NCI-H187 treated with DMSO at 0.1 percent for 48 hours (cell line): ENCODE data around the gene SYCP2.

Experiments used
- DNase-seq: peaks from one replicate; lab custom pipeline; 2025; lab: John Stamatoyannopoulos, UW

SYCP2 gene

DNA sequence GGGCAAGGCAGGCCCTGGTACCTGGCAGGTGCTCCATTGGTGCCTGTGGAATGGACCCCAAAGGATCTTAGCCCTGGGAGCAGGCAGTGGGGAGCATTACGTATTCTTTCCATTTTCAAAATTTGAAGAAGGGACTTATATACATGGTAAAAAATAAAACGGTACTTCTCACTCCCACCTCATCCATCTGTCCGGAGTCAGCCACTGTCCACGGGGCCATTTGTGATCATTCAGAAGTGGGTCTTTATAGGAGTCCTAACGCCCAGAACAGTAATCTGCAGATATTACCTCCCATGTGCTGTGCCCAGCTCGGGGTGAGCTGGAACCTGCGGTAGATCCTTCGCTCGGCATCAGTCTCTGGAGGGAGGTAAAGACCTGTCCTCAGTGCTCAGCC lies 110.4 kb downstream of the SYCP2 start:
- no peak for DNase-seq

DNA sequence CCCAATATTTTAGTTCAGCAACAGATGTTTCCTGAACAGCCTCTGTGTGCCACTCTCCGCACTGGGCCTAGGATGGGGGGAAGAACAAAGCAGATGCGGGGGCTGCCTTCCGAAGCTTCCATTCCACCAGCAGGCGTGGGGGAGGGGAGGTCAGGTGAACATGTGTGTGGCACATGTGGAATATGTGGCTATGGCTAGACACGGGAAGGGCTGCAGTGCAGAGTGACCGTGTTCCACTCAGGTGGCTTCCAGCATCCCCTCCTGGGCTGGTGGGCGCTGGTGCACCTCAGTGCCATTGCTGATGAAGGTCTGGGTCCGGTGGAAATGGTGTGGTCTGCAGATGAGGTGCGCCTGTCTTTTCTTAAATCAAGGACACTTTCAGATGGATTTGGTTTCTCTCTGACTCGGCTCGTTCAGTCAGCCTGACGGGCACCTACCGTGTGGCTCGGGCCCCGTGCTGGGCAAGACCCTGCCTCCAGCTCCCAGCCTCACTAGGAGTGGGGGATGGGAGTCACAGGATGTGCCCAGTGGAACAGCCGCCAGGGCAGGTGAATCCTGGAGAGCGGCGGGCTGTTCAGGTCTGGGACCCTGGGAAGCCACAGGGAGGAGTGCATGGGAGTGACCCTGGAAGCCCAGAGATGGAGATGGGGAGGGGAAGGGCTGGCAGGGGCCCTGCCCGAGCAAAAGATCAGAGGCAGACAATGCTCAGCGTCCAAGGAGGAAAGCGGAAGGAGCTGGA lies 111.0 kb downstream of the SYCP2 start:
- DNase-seq = no peak

DNA sequence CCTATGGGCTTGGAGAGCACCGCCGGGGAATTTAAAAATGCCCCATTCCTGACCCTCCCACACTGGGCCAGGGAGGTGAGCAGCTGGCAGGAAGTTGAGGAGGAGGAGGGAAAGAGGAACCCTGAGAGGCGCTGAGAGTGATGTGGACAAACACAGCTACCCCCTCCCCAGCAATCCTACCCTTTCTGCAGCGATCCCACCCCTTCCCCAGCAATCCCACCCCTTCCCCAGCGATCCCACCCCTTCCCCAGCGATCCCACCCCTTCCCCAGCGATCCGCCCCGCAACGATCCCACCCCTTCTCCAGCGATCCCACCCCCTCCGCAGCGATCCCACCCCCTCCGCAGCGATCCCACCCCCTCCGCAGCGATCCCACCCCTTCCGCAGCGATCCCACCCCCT lies 111.6 kb downstream of the SYCP2 start:
- DNase-seq = no peak

DNA sequence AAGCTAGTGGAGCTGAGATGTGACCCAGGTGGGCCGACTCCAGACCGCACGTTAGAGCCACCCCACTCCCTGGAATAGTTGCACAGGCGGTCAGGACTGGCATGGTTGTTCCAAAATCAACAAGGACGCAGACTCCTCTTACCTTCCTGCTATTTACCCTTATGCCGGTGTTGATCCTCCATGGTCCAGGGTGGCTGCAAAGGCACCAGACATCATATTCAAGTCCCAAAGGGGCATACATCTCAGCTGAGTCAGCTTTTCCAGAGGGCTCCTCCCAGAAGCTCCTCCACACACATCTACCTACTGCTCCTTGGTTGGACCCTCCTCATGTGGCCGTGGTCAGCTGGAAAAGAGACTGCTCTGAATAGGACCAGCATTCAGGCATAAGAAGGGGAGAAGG lies 112.2 kb downstream of the SYCP2 start:
- DNase-seq = no peak

DNA sequence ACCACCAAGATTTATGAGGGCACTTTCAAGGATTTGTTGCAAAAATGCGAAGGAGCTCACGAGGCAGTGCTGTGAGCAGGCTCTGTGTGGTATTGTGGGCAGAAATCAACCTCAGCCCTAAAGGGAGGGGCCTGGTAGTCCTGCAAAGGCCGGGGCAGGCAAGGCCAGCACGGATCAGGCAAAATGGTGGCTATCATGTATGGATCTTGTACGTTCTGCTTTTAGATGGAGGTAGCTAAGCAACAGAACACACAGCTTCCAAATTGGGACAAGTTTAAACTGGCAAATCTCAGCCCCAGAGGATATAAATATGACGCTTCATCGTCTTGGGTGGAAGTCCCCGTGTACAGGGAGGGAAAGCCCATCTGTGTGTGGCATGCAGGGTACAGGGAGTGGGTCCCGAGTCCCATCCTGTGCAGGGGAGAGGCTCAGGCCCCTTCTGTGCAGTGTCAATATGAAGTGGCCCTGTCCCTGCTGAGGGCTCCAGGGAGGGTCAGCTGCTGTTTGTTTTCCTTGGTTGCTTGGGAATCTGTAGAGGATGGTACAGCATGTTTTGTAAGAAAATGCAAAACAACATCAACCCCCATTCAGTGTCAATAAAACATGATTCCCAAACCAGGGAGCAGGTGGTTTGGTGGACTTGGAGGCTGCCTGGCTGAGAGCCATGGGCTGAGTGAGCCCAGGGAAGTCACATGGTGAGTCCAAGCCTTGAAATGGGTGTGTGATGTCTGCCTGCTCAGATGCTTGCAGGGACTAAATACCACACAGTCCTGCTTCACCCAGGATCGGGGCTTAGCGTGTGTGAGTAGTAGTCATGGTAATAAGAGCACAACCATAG lies 113.0 kb downstream of the SYCP2 start:
- peak; percentile 54 for DNase-seq

DNA sequence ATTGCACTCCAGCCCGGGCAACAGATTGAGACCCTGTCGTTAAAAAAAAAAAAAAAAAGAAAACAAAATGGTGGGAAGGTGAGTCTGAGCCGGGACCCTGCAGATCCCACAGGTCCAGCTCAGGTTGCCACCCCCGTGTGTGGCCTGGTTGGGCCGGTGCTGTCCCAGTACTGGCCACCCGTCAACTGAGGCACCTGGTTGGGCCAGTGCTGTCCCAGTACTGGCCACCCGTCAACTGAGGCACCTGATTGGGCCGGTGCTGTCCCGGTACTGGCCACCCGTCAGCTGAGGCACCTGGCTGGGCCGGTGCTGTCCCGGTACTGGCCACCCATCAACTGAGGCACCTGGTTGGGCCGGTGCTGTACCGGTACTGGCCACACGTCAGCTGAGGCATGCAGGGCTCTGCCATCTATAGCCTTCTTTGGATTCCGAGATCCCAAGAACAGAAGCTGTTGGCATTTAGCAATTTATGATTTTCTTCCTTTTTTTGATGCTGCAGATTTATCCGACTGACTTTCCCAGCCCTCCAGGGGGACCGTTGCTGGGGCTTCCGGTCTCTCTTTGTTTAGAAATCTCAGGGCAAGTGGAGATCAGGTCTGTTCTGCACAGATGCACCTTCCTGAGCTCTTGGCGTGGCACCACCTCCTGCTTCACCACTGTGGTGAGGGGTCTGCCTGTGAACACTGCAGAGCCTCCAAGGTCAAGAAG lies 113.8 kb downstream of the SYCP2 start:
- no peak for DNase-seq

GRCh38 chr20:59818911-59819310 lies 114.5 kb downstream of the SYCP2 start:
- no peak for DNase-seq

DNA sequence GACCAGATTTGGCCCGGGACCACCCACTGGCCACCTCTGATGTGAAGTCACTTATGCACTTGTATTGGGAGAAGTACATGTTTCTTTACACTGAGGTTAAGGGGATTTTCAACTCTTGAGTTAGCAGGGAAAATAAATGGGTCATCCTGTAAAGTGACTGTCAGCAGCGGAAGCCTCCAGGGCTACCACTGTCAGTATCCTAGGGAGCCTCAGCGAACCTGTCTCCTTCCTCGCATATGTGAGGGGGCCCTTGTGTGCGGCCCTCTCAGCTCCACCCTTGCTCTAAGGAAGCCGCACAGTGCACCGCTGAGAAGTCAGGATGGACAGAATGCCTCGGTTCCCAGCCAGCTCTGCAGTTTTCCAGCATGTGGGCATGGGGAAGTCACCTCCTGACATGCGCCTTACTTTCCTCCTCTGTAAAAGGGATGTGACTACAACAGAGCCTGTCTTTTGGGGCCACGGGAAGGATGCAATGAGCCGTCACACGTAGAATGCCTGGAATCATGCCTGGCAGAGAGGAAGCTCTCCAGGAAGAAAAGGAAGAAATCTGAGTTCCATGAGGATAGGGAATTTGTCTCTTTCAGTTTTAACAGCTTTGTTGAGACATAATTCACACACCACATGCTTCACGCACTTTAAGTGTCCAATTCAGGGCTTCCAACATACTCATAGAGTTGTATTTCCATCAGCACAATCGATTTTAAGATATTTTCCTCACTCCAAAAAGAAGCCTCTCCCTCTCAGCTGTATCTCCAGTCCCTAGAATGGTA lies 115.4 kb downstream of the SYCP2 start:
- DNase-seq = no peak

DNA sequence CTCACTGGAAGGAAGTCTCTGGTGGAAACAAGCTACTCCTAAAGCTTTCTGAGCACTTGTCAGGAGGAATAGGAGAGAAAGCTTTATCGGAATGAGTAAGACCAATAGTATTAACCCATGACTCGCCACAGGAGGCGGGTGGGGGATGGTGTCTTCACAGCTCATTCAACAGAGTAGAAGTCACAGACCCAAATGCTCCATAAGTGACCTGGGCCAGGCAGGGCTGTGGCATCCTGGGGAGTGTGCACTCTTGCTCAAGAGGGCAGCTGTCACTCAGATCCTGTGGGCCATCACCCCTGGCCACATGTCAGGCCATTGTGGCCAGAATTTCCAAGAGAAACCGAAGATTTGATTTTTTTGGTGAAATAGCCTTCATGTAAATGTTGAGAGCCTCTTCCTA lies 116.0 kb downstream of the SYCP2 start:
- DNase-seq = no peak

GRCh38 chr20:59816146-59816738 lies 117.2 kb downstream of the SYCP2 start:
- DNase-seq = no peak

DNA sequence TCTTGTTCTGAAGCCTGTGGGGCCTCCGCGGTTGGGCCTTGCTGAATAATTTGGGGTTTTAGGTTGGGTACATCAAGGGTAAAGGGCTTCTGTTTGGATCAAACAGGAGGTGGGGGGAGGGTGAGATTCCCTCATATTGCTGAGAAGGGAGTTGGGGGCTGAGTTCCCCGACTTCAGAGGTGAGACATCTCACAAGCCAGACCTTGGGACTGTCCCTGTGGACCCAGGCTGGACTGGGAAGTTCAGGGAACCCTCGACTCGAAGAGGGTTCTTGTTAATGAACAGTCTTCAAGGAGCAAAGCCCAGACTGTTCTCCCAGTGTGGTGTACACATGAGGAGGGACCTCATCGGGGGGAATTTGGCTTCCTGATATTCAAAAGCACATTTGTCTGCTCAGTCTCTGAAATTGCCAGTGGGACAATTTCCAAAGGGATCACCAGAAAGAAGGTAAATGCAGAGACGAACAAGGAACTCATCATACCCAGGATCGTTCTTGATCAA lies 118.5 kb downstream of the SYCP2 start:
- DNase-seq = no peak

GRCh38 chr20:59813948-59814839 lies 119.2 kb downstream of the SYCP2 start:
- no peak for DNase-seq
